Measurements from ENCODE around the gene SLC39A11. TPM values are rescaled to one million over a fixed set of nuclear protein-coding genes. Genes with fewer than 3 reads are reported as not detected.
A peak's percentile ranks its signal among the peaks of the same experiment; 100 is the strongest.
"Not testable (repeated sequence)": the region's sequence is repeated elsewhere in the genome, so short reads cannot be mapped to it uniquely, and the experiment has no call there.

SLC39A11 gene
- total RNA-seq, 1 experiment from 2014 or later, result 18.3 TPM

DNA sequence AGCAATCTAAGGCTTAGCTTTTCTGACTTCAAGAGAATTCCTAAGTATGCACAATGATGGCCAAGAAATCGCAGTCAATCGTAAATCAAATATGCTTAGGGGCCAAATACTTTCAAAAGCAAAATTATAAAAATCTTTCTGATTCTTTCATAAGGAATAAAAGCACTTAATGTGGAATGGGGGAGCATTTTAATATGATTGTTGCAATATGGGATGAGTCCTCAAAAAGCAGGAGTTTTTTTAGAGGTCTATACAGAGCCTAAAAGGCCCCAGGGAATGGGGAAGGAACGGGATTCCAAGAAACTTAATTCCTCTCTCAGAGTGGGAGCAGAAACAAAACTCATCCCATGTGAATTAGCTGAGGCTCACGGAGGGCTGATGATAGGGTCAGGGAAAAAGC lies 14.7 kb upstream of the SLC39A11 start:
- DNase-seq (ENCODE audit: low read depth), result no peak

DNA sequence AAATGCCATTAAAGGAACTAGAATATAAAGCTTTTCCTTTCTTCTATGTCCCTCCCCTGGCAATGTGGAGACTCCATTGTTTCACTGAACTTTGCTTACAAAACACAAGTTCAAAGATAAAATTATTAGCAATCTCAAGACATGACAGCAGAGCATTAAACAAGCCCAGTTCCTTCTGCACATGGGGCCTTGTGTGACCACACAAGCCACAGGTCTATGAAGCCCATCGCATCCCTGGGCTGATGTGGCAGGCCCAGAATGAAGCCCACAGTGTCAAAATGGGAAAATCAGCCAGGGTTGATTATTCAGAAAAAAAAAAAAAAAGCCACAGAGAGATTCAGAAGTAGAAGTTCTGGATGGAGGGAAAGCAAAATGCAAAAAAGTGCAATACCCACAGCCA lies 12.9 kb upstream of the SLC39A11 start:
- no peak for DNase-seq (ENCODE audit: low read depth)

DNA sequence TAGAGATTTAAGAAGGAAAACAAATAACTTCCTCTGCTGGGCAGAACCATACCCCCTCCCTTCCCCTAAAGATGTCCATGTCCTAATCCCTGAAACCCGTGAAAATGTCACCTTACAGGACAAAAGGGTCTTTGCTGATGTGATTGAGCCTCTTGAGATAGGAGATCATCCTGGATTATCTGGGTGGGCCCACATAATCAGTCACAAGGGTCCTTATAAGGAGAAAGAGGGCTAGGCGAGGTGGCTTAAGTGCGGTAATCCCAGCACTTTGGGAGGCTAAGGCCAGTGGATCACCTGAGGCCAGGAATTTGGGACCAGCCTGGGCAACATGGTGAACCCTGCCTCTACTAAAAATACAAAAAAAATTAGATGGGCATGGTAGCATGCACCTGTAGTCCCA lies 12.0 kb upstream of the SLC39A11 start:
- no peak for DNase-seq (ENCODE audit: low read depth)

DNA sequence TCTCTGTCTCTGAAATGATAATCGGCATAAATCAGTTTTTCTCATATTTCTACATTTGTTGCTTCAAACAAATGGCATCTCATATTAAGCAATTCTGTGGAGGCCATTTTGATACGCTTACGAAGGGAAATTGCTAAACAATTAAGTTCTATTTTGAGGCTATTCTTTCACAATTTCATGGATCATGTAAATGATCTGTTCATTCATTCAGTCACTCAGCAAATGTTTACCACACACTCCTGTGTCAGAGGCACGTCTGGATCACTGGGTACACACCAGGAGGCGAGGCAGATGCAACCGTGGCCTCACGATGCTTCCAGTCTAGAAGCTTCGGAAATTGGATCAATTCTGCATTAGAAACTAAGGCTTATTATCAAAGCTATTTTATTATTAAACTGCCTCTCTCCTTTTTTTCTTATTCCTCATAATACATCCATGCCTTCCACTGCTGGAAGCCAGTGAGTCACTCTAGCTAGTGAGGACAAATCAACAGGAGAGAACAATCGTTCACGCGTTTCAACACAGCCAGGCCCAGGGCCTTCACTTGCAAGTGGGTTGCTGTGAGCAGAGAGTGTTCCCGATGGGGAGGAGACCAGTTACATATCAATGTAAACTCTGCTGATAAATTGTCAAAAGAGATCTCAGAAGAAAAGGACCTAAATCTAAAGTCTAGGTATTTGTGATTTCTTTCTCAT lies 11.3 kb upstream of the SLC39A11 start:
- DNase-seq (ENCODE audit: low read depth), result no peak

DNA sequence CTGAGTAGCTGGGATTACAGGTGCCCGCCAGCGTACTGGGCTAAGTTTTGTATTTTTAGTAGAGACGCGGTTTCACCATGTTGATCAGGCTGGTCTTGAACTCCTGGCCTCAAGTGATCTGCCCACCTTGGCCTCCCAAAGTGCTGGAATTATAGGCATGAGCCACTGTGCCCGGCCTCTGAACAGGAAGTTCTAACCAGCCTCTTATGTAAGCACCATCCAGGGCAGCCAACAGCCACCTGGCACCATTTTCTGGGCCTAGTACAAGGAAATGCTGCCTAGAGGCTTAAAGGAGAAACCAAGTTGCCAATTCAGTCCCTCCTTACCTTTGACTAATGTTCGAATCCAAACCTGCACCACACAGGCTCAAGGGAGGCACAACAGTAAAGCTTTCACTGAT lies 8.5 kb upstream of the SLC39A11 start:
- no peak for DNase-seq (ENCODE audit: low read depth)

DNA sequence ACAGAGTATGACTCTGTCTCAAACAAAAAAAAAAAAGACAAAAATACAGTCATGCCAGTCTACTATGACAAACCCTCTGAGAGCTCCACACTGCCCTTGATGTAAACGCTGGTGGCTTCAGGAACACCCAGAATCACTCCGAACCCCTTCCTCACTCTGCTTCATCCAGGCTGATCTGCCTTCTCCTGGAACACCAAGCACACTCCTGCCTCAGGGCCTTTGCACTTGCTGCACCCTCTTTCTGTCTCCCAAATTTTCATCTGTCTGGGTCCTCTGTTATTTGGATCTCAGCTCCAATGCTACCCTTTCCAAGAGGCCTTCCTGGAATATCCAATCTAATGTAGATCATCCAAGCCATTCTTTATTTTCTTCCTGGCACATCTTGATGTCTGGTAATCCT lies 7.9 kb upstream of the SLC39A11 start:
- DNase-seq (ENCODE audit: low read depth), result no peak

DNA sequence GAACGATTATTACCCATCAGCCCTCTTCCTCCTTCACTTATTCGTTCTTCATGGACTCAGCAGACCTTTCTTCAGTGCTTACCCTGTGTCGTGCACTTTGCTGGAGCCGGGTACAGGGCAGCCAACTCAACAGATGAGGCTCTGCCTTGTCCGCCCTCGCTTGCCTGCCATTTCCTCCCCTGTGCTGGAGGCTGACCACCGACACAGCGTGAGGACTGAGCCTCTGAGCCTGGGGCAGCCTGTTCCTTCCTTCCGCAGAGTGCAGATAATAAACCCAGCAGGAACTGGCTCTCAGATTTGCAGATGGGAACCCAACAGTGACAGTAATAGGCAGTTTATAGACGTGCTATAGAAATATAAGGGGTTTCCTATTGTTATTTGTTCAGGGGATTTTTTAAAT lies 7.0 kb upstream of the SLC39A11 start:
- DNase-seq (ENCODE audit: low read depth), result no peak

DNA sequence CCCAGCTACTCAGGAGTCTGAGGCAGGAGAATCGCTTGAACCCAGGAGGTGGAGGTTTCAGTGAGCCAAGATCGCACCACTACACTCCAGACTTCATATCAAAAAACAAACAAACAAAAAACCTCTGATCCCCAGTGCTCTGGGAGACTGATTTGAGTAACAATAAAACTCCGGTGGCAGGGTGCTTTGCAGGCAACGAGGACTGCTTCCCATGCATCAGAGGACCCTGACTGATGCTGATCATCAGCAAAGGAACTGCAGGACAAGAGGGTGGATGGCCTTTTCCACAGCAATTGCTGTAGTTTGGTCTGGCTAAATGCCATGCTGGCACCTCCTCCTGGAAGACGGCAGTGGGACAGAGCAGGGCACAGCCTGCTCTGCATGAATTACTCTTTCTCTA lies 6.4 kb upstream of the SLC39A11 start:
- no peak for DNase-seq (ENCODE audit: low read depth)

DNA sequence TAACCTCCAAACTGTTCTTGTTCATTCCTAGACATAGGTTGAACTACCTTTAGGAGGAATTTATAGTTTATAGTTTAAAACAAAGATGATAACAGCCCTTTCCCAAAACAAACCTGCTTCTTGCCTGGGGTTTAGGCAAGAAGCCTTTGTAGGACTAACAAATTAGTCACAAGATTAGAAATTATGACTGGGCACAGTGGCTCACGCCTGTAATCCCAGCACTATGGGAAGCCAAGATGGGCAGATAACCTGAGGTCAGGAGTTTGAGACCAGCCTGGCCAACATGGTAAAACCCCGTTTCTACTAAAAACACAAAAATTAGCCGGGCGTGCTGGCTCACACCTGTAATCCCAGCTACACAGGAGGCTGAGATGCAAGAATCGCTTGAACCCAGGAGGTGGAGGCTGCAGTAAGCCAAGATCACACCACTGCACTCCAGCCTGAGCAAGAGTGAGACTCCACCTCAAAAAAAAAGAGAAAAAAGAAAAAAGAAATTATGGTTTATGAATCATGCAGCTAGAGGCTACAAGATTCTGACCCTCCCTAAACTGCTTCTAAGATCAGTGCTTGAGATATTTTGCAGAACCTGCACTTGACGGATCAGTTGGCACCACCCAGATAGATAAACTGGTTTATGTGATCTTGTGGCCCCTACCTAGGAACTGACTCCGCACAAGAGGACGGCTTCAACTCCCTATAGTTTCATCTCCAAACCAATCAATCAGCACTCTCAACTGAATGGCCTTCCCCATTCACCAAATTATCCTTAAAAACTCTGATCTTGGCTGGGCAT lies 5.7 kb upstream of the SLC39A11 start:
- not testable (repeated sequence) for DNase-seq (ENCODE audit: low read depth)

DNA sequence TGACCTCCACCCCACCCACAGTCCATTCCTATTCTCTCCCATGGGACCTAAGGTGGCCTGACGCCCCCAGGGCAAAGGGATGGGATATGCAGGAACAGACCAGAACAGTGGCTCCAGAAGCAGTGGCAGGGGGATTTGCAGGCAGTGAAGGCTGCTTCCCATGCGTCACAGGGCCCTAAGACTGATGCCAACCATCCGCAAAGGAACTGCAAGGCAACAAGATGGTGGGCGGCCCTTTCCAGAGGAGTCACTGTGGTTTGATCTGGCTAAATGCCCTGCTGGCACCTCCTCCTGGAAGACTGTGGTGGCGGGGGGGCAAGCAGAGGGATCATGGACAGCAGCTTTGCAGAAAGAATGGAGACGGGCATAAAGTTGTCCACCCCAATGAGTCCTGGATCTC lies 4.4 kb upstream of the SLC39A11 start:
- DNase-seq (ENCODE audit: low read depth), result peak; percentile 86

DNA sequence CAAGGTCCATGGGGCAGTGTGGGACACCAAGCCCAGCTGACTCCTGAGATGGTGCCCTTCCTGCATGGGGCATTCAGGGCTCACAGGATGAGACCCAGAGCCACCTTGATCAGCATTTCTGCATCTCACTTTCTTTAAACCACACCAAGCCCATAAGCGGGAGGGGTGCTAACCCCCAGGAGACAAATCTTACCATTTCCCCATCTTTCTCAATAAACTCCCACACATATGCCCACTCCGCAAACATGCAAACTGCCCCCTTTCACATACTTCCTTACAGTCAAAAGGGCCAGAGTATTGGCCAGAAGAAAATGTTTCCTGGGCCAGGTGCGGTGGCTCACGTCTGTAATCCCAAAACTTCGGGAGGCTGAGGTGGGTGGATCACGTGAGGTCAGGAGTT lies 3.7 kb upstream of the SLC39A11 start:
- no peak for DNase-seq (ENCODE audit: low read depth)

DNA sequence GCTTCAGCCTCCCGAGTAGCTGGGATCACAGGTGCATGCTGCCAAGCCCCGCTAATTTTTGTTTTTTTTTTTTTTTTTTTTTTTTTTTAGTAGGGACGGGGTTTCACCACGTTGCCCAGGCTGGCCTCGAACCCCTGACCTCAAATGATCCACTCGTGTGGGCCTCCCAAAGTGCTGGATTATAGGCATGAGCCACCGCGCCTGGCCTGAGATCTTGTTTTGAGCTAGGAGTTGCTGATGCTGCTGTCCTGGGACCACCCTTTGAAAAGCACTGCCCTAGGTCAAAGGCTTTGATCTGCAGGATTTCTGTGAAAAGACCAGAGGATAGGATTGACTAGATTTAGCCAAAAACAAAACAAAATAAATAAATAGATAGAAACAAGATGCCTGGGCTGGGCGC lies 798 bp upstream of the SLC39A11 start:
- no peak for DNase-seq (ENCODE audit: low read depth)

DNA sequence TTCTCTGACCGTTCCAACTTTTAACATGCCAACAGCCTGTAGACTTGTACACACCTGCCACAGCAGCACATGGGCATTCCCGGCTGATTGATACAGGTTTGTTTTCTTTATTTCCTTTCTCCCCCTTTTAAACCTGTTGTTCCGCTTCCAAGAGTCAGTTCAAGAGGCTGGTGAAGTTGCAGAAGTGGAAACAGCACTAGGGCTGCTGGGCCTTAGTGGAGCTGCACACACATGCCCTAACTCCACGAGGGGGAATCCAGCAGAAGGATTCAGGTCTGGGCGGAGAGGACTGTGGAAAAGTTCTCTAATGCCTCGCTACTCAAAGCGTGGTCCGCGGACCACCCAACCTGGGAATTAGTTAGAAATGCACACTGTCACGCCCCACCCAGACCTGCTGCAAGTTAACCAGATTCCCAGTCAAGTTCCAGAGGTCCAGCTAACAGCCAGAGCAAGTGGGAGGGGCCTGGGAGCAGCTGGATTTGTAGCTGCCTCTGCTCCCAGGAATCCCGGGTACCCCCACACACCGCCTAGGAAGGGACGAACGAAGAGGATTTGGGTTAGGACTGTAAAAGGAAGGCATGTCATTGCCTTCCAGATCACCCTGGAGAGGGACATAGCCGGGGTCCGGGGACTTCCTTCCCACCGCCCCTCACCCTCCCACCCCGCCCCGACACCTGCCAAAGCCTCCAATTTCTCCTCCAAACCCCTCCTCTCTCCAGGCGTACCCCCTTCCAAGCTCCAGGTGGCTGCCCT lies 542 bp downstream of the SLC39A11 start:
- DNase-seq (ENCODE audit: low read depth), result peak; percentile 49

DNA sequence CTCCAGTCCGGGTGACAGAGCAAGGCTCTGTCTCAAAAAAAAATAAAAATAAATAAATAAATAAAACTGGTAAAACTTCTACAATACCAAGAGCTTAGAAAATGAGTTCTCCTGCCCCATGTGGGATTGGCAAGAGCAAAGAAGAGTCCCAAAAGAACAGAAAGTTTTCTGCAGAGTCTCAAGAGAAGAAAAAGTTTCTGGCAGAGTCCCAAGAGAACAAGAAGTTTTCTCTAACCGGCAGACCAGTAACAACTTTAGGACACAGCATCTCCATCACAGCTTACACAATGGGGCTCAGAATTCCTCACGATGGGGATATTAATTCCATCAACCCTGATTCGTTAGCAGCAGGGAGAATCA lies 1.1 kb downstream of the SLC39A11 start:
- DNase-seq (ENCODE audit: low read depth), result no peak

DNA sequence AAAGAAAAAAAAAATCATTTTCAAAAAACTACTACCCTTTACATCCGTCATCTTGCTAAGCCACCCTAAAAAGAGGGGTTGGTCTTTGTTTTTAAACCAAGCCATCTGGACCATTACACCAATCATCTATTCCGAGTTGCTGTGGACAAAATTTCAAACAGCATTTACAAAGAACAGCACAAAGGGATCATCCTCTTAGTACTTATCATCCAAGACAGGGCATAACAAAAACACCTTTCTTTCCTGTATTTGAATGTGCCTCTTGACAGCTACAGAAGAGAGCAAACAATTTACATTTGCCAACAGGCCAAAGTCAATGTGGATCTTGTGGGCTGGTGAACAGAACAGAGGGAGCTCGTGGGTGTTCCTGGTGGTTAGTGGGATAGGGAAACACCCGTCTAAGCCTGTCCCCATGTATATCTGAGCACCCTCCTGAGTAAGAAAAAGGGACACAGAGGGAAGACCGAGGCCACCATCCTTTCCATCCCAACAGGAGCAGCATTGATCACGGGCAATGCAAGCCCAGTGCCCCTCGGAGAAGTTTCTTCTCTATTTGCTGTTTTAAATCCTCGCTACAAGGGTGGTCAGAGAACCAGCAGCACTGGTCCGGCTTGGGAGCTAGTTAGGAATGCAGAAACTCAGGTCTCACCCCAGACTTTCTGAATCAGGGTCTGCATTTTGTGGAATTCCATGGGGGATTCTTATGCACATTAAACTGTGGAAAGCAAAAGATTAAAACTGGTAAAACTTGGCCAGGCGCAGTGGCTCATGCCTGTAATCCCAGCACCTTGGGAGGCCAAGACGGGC lies 1.9 kb downstream of the SLC39A11 start:
- DNase-seq (ENCODE audit: low read depth), result no peak

DNA sequence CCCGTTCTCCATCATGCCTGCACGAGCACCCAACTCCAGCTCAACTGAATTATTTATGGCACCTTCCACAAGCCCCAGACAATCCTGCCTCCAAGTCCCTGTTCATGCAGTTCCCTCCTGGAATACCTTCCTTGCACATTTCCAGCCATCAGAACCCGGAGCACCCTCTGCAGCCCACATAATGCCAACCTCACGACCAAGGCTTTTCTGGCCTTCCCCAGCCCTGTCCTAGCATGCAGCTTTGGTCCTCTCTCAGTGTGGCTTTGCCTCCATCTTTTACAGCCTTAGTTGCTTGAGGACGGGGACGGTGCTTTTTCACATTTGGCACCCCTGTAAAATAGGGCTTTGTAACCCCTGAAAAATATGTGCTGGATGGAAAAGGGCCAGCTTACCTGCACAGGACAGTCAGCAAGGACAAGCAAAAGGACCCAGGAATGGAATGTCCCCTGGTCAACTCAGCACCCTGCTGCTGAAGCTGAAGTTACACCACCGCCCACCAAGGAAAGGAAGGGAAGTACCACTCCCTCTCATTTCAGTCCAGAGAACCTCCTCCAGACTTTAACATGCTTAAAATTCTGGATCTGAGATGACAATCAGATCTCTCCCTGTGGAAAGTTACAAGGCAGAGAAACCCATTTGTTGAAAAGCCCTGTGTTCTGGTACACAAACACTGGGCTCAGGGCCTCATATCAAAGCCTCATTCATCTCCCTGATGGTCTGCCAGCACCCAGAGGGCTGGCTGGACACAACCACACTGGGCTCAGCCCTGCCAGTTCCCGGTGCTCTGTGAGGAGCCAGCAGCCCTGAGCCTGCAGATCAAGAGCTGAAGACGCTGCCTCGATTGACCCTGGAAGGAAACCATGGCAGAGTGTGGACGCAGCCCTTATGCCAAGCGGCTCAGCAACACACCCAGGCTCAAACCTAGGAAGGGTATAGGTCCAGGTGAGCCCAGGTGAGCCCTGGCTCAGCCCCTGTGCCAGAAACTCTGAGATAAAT lies 2.9 kb downstream of the SLC39A11 start:
- DNase-seq (ENCODE audit: low read depth), result no peak

DNA sequence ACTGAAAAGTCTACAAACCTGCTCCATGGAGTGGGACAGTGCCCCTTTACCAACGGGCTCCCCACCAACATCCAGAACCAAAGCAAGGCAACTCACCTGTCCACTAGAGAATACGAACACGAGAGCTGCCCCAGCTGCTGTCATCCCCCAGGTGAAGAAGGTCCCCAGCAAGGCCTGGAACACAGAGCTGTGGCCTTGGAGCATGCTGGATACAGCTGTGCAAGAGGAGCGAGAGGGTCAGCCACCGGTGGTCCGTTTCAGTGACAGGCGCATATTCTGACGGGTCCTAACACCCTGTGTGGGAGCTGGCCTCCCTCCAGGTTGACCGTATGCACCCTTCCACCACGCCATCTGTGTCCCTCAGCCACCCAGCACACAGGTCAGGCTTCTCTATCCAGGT lies 3.9 kb downstream of the SLC39A11 start:
- DNase-seq (ENCODE audit: low read depth), result no peak

DNA sequence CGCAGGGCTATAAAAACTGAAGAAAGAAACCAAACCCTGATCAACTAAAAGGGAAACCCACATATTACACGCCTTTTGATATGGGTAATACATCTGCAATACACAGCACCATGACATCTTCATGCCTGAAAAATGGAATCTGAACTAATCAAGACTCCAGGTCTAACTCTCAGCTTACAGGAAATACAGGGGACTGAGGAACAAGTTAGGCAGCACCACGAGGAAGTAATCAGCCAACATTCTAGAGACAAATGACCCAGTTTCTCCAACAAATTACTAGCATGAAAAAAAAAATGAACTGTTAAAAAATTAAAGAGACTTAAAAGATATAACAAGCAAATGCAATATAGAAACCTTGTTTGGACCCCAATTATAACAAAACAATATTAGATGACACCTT lies 9.1 kb downstream of the SLC39A11 start:
- DNase-seq (ENCODE audit: low read depth), result no peak

DNA sequence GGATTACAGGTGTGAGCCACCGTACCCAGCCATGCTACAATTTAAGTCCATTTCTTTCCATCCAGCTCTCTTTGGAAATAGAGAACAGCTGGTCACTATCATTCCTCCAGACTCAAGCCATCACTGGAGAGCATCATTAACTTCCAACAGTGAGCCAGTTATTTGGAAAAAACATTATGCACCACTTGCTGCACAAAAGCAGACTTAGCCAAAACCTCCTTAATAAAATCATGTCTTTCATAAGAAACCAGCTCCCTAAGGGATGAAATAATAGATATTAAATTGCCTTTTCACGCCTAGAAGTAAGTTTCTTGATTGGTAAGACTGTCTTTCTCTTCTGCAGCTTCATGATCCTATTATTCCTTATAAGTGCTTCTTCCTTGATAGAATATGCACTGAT lies 17.9 kb downstream of the SLC39A11 start:
- no peak for DNase-seq (ENCODE audit: low read depth)

DNA sequence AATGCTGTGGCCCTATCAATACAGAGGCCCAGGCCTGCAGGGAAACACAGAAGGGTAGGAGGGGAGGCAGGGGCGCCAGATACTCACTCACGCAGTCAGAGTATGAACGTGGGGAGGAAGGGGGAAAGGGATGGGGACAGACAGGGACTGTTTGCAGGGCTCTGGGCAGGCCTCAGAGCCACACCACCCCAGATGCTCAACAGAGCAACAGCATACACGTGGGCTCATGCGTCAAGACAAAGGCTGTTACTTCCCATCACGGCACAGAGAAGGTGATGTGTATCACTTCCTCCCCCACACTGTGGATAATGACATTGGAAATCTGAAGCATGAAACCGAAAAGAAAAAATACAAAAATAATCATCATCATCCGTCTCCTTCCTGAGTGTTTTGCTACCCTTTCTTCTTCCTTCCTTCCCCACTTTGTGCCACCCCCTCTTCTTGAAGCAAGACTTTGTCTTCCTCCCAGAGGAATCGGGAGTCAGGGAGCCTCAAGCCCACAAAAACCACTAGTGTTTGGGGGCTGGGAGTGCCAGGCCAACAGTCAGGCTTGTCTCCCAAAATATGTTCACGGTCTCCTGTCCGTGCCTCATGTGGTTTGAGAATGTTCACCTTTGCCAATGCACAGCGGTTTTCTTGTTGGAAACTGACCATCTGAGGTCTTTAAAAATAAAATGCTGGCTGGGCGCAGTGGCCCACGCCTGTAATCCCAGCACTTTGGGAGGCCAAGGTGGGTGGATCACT lies 20.1 kb downstream of the SLC39A11 start:
- no peak for DNase-seq (ENCODE audit: low read depth)

All from Daoy (cell line).